H9 (cell line): ENCODE measurements around the gene C10orf71. TPM values are rescaled to one million over a fixed set of nuclear protein-coding genes. Genes with fewer than 3 reads are reported as not detected.

Experiments
- DNase-seq: peaks from one replicate; pipeline ENCODE4 v3.0.0-alpha.2; 2017
- H2AFZ ChIP-seq: one replicate; pipeline ENCODE4 v1.6.1; 2013; ENCODE audit warnings: mild to moderate bottlenecking, low read length, control low read depth, moderate library complexity
- H2AK5ac ChIP-seq: 2 replicates; pipeline ENCODE4 v1.6.1; 2013; ENCODE audit warnings: low read length, control low read depth, mixed read lengths; ENCODE audit not compliant: insufficient read length
- H2BK120ac ChIP-seq: one replicate; pipeline ENCODE4 v1.6.1; 2013; ENCODE audit warnings: low read depth, mild to moderate bottlenecking, low read length, control low read depth, inconsistent platforms; ENCODE audit not compliant: poor library complexity, severe bottlenecking
- H2BK12ac ChIP-seq: 2 replicates; pipeline ENCODE4 v1.6.1; 2013; ENCODE audit warnings: low read length, control low read depth, mixed read lengths, low read depth; ENCODE audit not compliant: insufficient read length
- H2BK15ac ChIP-seq: 2 replicates; pipeline ENCODE4 v1.6.1; 2013; ENCODE audit warnings: low read depth, low read length, control low read depth
- H2BK20ac ChIP-seq: one replicate; pipeline ENCODE4 v1.6.1; 2013; ENCODE audit warnings: low read depth, mild to moderate bottlenecking, low read length, control low read depth, inconsistent platforms; ENCODE audit not compliant: poor library complexity, severe bottlenecking
- H2BK5ac ChIP-seq: 2 replicates; pipeline ENCODE4 v1.6.1; 2013; ENCODE audit warnings: low read length, control low read depth, mixed read lengths; ENCODE audit not compliant: insufficient read length
- H3K14ac ChIP-seq: 2 replicates; pipeline ENCODE4 v1.6.1; 2013; ENCODE audit warnings: low read length, control low read depth; ENCODE audit not compliant: insufficient read depth
- H3K18ac ChIP-seq: 2 replicates; pipeline ENCODE4 v1.6.1; 2013; ENCODE audit warnings: low read depth, mild to moderate bottlenecking, mixed read lengths, low read length, control low read depth; ENCODE audit not compliant: insufficient read length
- H3K23ac ChIP-seq: 2 replicates; pipeline ENCODE4 v1.6.1; 2013; ENCODE audit warnings: low read length, control low read depth, mixed read lengths, low read depth; ENCODE audit not compliant: insufficient read length
- H3K23me2 ChIP-seq: 2 replicates; pipeline ENCODE4 v1.6.1; 2013; ENCODE audit warnings: low read depth, mild to moderate bottlenecking, mixed read lengths, low read length, control low read depth; ENCODE audit not compliant: insufficient read length, poor library complexity, severe bottlenecking
- H3K27ac ChIP-seq: 2 replicates; pipeline ENCODE4 v1.5.1; 2013; ENCODE audit warnings: low read length, control low read depth, mixed read lengths, low read depth; ENCODE audit not compliant: insufficient read length
- H3K27me3 ChIP-seq: 2 replicates; pipeline ENCODE4 v1.6.1; 2013; ENCODE audit warnings: low read length, control low read depth, inconsistent platforms; ENCODE audit not compliant: insufficient read depth
- H3K4ac ChIP-seq: 2 replicates; pipeline ENCODE4 v1.6.1; 2013; ENCODE audit warnings: low read depth, mild to moderate bottlenecking, control low read depth, inconsistent platforms, low read length, moderate library complexity
- H3K4me1 ChIP-seq: 2 replicates; pipeline ENCODE4 v1.6.1; 2013; ENCODE audit warnings: low read length, control low read depth, inconsistent platforms; ENCODE audit not compliant: insufficient read depth
- H3K4me2 ChIP-seq: 2 replicates; pipeline ENCODE4 v1.6.1; 2013; ENCODE audit warnings: low read length, control low read depth, mixed read lengths; ENCODE audit not compliant: insufficient read length, insufficient read depth
- H3K56ac ChIP-seq: 2 replicates; pipeline ENCODE4 v1.6.1; 2013; ENCODE audit warnings: low read depth, mild to moderate bottlenecking, mixed read lengths, low read length, control low read depth; ENCODE audit not compliant: insufficient read length
- H3K79me1 ChIP-seq: 2 replicates; pipeline ENCODE4 v1.6.1; 2013; ENCODE audit warnings: low read depth, mild to moderate bottlenecking, moderate library complexity, low read length, control low read depth, inconsistent platforms; ENCODE audit not compliant: insufficient read depth, poor library complexity, severe bottlenecking
- H3K79me2 ChIP-seq: 2 replicates; pipeline ENCODE4 v1.6.1; 2013; ENCODE audit warnings: low read length, control low read depth, inconsistent platforms; ENCODE audit not compliant: insufficient read depth
- H3K9ac ChIP-seq: 2 replicates; pipeline ENCODE4 v1.6.1; 2013; ENCODE audit warnings: low read length, control low read depth, mixed read lengths; ENCODE audit not compliant: insufficient read length; ENCODE audit errors: extremely low read depth
- H3K9me3 ChIP-seq: one replicate; pipeline ENCODE4 v1.6.1; 2013; ENCODE audit warnings: low read depth, low read length, inconsistent platforms; ENCODE audit not compliant: control insufficient read depth
- H3T11ph ChIP-seq: one replicate; pipeline ENCODE4 v1.6.1; 2013; ENCODE audit warnings: mild to moderate bottlenecking, low read length, control low read depth, inconsistent platforms
- H4K20me1 ChIP-seq: one replicate; pipeline ENCODE4 v1.6.1; 2013; ENCODE audit not compliant: control insufficient read depth, insufficient read length, insufficient read depth
- H4K5ac ChIP-seq: 2 replicates; pipeline ENCODE4 v1.6.1; 2013; ENCODE audit warnings: low read depth, mild to moderate bottlenecking, mixed read lengths, low read length, control low read depth; ENCODE audit not compliant: insufficient read length
- H4K8ac ChIP-seq: replicated peaks from 2 replicates; pipeline ENCODE4 v1.6.1; 2013; ENCODE audit warnings: low read length, control low read depth, mixed read lengths, low read depth; ENCODE audit not compliant: insufficient read length
- H4K91ac ChIP-seq: 2 replicates; pipeline ENCODE4 v1.6.1; 2013; ENCODE audit warnings: low read depth, mild to moderate bottlenecking, moderate library complexity, mixed read lengths, low read length, control low read depth; ENCODE audit not compliant: insufficient read length
- H3K27ac Mint-ChIP-seq, 3 experiments: 2 replicates in 2 of 3; 3 replicates in 1 of 3; pipeline ENCODE4 v1.8.0; 2020 to 2021; ENCODE audit warnings: mixed read lengths in 3 of 3, mild to moderate bottlenecking in 1 of 3, moderate library complexity in 1 of 3
- H3K27me3 Mint-ChIP-seq: 2 replicates; pipeline ENCODE4 v1.8.0; 2021; ENCODE audit warnings: low read depth, mild to moderate bottlenecking, moderate library complexity, mixed read lengths
- H3K36me3 Mint-ChIP-seq, 3 experiments: 2 replicates in 2 of 3; 3 replicates in 1 of 3; pipeline ENCODE4 v1.8.0; 2020 to 2021; ENCODE audit warnings: low read depth in 3 of 3, mixed read lengths in 3 of 3; ENCODE audit not compliant: insufficient read depth in 1 of 3
- H3K4me1 Mint-ChIP-seq, 2 experiments: 2 replicates each; pipeline ENCODE4 v1.8.0; 2020; ENCODE audit warnings: mixed read lengths in 2 of 2
- H3K4me3 Mint-ChIP-seq, 2 experiments: 2 replicates in 1 of 2; 3 replicates in 1 of 2; pipeline ENCODE4 v1.8.0; 2020 to 2021; ENCODE audit warnings: mild to moderate bottlenecking in 2 of 2, mixed read lengths in 2 of 2, moderate library complexity in 1 of 2
- H3K9me3 Mint-ChIP-seq, 2 experiments: 2 replicates in 1 of 2; 3 replicates in 1 of 2; pipeline ENCODE4 v1.8.0; 2020; ENCODE audit warnings: mild to moderate bottlenecking in 2 of 2, mixed read lengths in 2 of 2, moderate library complexity in 1 of 2
- WGBS: extraction: QIAGEN DNeasy Blood & Tissue Kit; methylation state at CpG from one replicate; pipeline ENCODE4 v1.1.7; 2013; ENCODE audit warnings: missing lambda C conversion rate, low lambda C conversion rate, mixed read lengths; ENCODE audit not compliant: insufficient read length; ENCODE audit errors: extremely low coverage; 5-methylcytosine and 5-hydroxymethylcytosine counted together
- total RNA-seq: library from RNA; stranded (reverse); gene quantifications from 2 replicates; pipeline ENCODE4 v1.2.1, GENCODE V29; 2021
- TF ChIP-seq, protein P1 (sequence below): fragments of 200-600 bp; sonication (generic); conservative IDR thresholded peaks from 3 replicates; pipeline ENCODE4 v1.8.0; 2021; ENCODE audit warnings: antibody characterized with exemption, mild to moderate bottlenecking

C10orf71 gene
- total RNA-seq, 1 experiment from 2014 or later: not detected

DNA sequence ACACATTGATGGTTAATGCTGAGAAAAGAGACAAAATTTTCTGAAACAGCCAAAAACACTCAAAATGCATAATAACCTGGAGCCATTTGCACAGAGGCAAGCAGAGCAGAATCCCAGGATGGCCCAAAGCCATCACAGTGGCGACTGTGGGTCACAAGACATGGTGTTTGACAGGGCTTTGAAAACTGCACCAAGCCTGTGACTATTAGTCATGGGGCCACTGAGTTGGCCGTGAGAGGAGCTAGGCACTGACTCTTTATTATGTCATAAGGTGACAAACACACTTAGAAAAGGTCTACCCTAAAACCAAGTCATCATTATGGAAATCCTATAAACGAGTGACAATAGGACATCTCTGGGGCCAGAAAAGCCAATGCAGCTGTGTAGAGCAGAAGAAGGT is 73.0 kb downstream of the C10orf71 start:
- H3K4me1 ChIP-seq: no peaks in the 10 kb centered on the region
- no peak overlapping the region for H4K8ac ChIP-seq
- no peak overlapping the region for H4K5ac ChIP-seq
- no peak overlapping the region for H3K4ac ChIP-seq
- no peaks in the 10 kb centered on the region for H3K79me1 ChIP-seq
- H3K14ac ChIP-seq: no peak overlapping the region
- Mint-ChIP-seq H3K27ac (no peak overlapping the region), H3K4me1 (peaks cover 6% of the 10 kb centered on the region in 2 experiments; a peak in 3 of 4 replicates), H3K4me3 (no peak overlapping the region), H3K27me3 (peaks cover 28% of the 10 kb centered on the region), H3K9me3 (no peaks in the 10 kb centered on the region), H3K36me3 (no peaks in the 10 kb centered on the region)
- TF ChIP-seq, protein P1, sequence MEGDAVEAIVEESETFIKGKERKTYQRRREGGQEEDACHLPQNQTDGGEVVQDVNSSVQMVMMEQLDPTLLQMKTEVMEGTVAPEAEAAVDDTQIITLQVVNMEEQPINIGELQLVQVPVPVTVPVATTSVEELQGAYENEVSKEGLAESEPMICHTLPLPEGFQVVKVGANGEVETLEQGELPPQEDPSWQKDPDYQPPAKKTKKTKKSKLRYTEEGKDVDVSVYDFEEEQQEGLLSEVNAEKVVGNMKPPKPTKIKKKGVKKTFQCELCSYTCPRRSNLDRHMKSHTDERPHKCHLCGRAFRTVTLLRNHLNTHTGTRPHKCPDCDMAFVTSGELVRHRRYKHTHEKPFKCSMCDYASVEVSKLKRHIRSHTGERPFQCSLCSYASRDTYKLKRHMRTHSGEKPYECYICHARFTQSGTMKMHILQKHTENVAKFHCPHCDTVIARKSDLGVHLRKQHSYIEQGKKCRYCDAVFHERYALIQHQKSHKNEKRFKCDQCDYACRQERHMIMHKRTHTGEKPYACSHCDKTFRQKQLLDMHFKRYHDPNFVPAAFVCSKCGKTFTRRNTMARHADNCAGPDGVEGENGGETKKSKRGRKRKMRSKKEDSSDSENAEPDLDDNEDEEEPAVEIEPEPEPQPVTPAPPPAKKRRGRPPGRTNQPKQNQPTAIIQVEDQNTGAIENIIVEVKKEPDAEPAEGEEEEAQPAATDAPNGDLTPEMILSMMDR: no peak
- no peak overlapping the region for H2BK5ac ChIP-seq
- no peaks in the 10 kb centered on the region for H3K27me3 ChIP-seq
- no peak overlapping the region for H3T11ph ChIP-seq
- no CpG with 5 or more reads among the region's 3 CpGs for WGBS
- H3K56ac ChIP-seq: no peak overlapping the region
- H3K4me2 ChIP-seq: no peak overlapping the region
- no peak overlapping the region for H3K27ac ChIP-seq
- no peak overlapping the region for H2BK12ac ChIP-seq
- no peaks in the 10 kb centered on the region for H3K79me2 ChIP-seq
- H2BK120ac ChIP-seq: no peak overlapping the region
- H3K9ac ChIP-seq: no peak overlapping the region
- H3K23ac ChIP-seq: no peak overlapping the region
- H4K91ac ChIP-seq: no peak overlapping the region
- no peak overlapping the region for H2AK5ac ChIP-seq
- no peaks in the 10 kb centered on the region for H3K9me3 ChIP-seq
- no peak overlapping the region for H2AFZ ChIP-seq
- H4K20me1 ChIP-seq: no peaks in the 10 kb centered on the region
- H2BK15ac ChIP-seq: no peak overlapping the region
- H2BK20ac ChIP-seq: no peak overlapping the region
- H3K23me2 ChIP-seq: no peaks in the 10 kb centered on the region
- no peak for DNase-seq
- no peak overlapping the region for H3K18ac ChIP-seq
